ENCODE results near the gene ADPRHL1. TPM values are rescaled to one million over a fixed set of nuclear protein-coding genes. Genes with fewer than 3 reads are reported as not detected.
A peak's percentile ranks its signal among the peaks of the same experiment; 100 is the strongest.

ADPRHL1 gene
- total RNA-seq, 2 donors from 2014 or later: 1.6 to 2.9 TPM

GRCh38 chr13:113417008-113417751, 36.1 kb downstream of the ADPRHL1 start:
- no peaks in the 10 kb centered on the region for H3K4me1 ChIP-seq (ENCODE audit: control insufficient read depth, insufficient read depth, low read length)
- H3K9me3 ChIP-seq (ENCODE audit: control insufficient read depth, low read length): no peaks in the 10 kb centered on the region
- no peak overlapping the region for H3K9ac ChIP-seq (ENCODE audit: extremely low read depth, low read length, poor library complexity, severe bottlenecking)
- peaks cover 2% of the 10 kb centered on the region for H3K36me3 Mint-ChIP-seq (ENCODE audit: low read depth)
- H3K27ac ChIP-seq (ENCODE audit: low read depth, low read length): peak overlapping the region; percentile 60
- H3K27me3 ChIP-seq (ENCODE audit: control insufficient read depth, insufficient read depth, low read length, poor library complexity, severe bottlenecking): no peaks in the 10 kb centered on the region
- DNase-seq: no peak
- H3K36me3 ChIP-seq (ENCODE audit: control insufficient read depth, insufficient read depth, low read length): no peaks in the 10 kb centered on the region
- H3K4me1 Mint-ChIP-seq: no peaks in the 10 kb centered on the region
- WGBS, 2 experiments (ENCODE audit: insufficient coverage in 1 of 2, insufficient read length in 1 of 2): 86 to 89% methylated on average over 28 of the region's 28 CpGs
- TF ChIP-seq, protein P1, sequence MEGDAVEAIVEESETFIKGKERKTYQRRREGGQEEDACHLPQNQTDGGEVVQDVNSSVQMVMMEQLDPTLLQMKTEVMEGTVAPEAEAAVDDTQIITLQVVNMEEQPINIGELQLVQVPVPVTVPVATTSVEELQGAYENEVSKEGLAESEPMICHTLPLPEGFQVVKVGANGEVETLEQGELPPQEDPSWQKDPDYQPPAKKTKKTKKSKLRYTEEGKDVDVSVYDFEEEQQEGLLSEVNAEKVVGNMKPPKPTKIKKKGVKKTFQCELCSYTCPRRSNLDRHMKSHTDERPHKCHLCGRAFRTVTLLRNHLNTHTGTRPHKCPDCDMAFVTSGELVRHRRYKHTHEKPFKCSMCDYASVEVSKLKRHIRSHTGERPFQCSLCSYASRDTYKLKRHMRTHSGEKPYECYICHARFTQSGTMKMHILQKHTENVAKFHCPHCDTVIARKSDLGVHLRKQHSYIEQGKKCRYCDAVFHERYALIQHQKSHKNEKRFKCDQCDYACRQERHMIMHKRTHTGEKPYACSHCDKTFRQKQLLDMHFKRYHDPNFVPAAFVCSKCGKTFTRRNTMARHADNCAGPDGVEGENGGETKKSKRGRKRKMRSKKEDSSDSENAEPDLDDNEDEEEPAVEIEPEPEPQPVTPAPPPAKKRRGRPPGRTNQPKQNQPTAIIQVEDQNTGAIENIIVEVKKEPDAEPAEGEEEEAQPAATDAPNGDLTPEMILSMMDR (conservative IDR thresholded peaks at IDR 0.05): no peak
- no peaks in the 10 kb centered on the region for H3K27me3 Mint-ChIP-seq (ENCODE audit: insufficient read depth)
- no peak overlapping the region for H3K4me3 ChIP-seq (ENCODE audit: low read length)
- no peak overlapping the region for H3K27ac Mint-ChIP-seq
- H3K9me3 Mint-ChIP-seq: peaks cover 2% of the 10 kb centered on the region
- H3K4me3 Mint-ChIP-seq: no peak overlapping the region

DNA sequence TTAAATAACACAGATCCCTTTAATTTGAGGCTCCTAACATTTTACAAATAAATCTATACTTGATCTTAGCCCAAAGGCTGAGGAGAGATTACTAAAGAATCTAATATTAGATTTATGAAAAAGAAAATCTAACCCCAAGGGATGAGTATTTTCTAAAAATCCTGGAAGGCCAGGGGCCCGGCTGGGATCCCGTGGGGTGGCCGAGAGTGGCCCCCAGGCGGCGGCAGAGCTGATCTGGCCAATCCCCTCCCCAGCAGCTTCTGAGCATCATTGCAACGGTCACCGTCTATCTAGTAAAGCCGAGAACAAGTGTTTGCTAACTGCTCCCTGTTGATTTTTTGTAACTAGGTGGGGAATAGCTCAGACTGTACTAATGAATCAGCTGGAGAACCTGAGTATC, 37.5 kb downstream of the ADPRHL1 start:
- Mint-ChIP-seq H3K27me3 (ENCODE audit: insufficient read depth) (no peaks in the 10 kb centered on the region), H3K4me1 (no peaks in the 10 kb centered on the region), H3K36me3 (ENCODE audit: low read depth) (peaks cover 2% of the 10 kb centered on the region), H3K27ac (no peak overlapping the region), H3K4me3 (no peak overlapping the region), H3K9me3 (peaks cover 4% of the 10 kb centered on the region)
- 82 to 88% methylated on average over 8 of the region's 8 CpGs for WGBS, 2 experiments (ENCODE audit: insufficient coverage in 1 of 2, insufficient read length in 1 of 2)
- Histone ChIP-seq H3K9me3 (ENCODE audit: control insufficient read depth, low read length) (no peaks in the 10 kb centered on the region), H3K36me3 (ENCODE audit: control insufficient read depth, insufficient read depth, low read length) (no peaks in the 10 kb centered on the region), H3K27ac (ENCODE audit: low read depth, low read length) (no peak overlapping the region), H3K4me1 (ENCODE audit: control insufficient read depth, insufficient read depth, low read length) (no peaks in the 10 kb centered on the region), H3K9ac (ENCODE audit: extremely low read depth, low read length, poor library complexity, severe bottlenecking) (no peak overlapping the region), H3K4me3 (ENCODE audit: low read length) (no peak overlapping the region), H3K27me3 (ENCODE audit: control insufficient read depth, insufficient read depth, low read length, poor library complexity, severe bottlenecking) (no peaks in the 10 kb centered on the region)
- no peak for DNase-seq
- TF ChIP-seq, protein P1 (conservative IDR thresholded peaks at IDR 0.05): no peak

GRCh38 chr13:113415032-113415431, 38.3 kb downstream of the ADPRHL1 start:
- Histone ChIP-seq H3K36me3 (ENCODE audit: control insufficient read depth, insufficient read depth, low read length) (no peaks in the 10 kb centered on the region), H3K4me1 (ENCODE audit: control insufficient read depth, insufficient read depth, low read length) (no peaks in the 10 kb centered on the region), H3K27ac (ENCODE audit: low read depth, low read length) (no peak overlapping the region), H3K27me3 (ENCODE audit: control insufficient read depth, insufficient read depth, low read length, poor library complexity, severe bottlenecking) (no peaks in the 10 kb centered on the region), H3K4me3 (ENCODE audit: low read length) (no peak overlapping the region), H3K9ac (ENCODE audit: extremely low read depth, low read length, poor library complexity, severe bottlenecking) (no peak overlapping the region), H3K9me3 (ENCODE audit: control insufficient read depth, low read length) (no peaks in the 10 kb centered on the region)
- no peaks in the 10 kb centered on the region for H3K4me1 Mint-ChIP-seq
- H3K36me3 Mint-ChIP-seq (ENCODE audit: low read depth): peaks cover 2% of the 10 kb centered on the region
- peaks cover 4% of the 10 kb centered on the region for H3K9me3 Mint-ChIP-seq
- TF ChIP-seq, protein P1 (conservative IDR thresholded peaks at IDR 0.05): no peak
- H3K27me3 Mint-ChIP-seq (ENCODE audit: insufficient read depth): no peaks in the 10 kb centered on the region
- no peak for DNase-seq
- H3K4me3 Mint-ChIP-seq: no peak overlapping the region
- 88 to 94% methylated on average over 9 to 15 of the region's 15 CpGs for WGBS, 2 experiments (ENCODE audit: insufficient coverage in 1 of 2, insufficient read length in 1 of 2)
- no peak overlapping the region for H3K27ac Mint-ChIP-seq
